ENCODE measurements around the gene PTPRT. TPM values are rescaled to one million over a fixed set of nuclear protein-coding genes. Genes with fewer than 3 reads are reported as not detected.

Gene PTPRT
- total RNA-seq, 1 experiment from 2014 or later, result not detected

- Histone ChIP-seq H3K27me3 (ENCODE audit: control insufficient read depth, insufficient read depth, low read length) (peaks cover 2% of the 10 kb centered on the region; the same call in 1 of the 2 replicates), H3K4me1 (ENCODE audit: control insufficient read depth, insufficient read depth, low read length) (no peaks in the 10 kb centered on the region), H3K36me3 (ENCODE audit: control insufficient read depth, insufficient read depth, low read length) (no peaks in the 10 kb centered on the region), H3K9me3 (ENCODE audit: control insufficient read depth, insufficient read depth, low read depth, low read length) (no peaks in the 10 kb centered on the region), H3K27ac (ENCODE audit: low read length) (no peak overlapping the region), H3K4me3 (ENCODE audit: low read depth in 2 of 2, low read length in 2 of 2) (no peak overlapping the region)
- DNase-seq (ENCODE audit: low read depth, low spot score) (no peak), ATAC-seq (no peak)
- intact Hi-C loops (cut with micrococcal nuclease; ENCODE audit: unreplicated experiment), result no loop called here
- in situ Hi-C loops (cut with HindIII; ENCODE audit: low pct_unique_long_range_greater_than_20kb, low sequenced_read_pairs), result no loop called here
- TF ChIP-seq, protein P1, sequence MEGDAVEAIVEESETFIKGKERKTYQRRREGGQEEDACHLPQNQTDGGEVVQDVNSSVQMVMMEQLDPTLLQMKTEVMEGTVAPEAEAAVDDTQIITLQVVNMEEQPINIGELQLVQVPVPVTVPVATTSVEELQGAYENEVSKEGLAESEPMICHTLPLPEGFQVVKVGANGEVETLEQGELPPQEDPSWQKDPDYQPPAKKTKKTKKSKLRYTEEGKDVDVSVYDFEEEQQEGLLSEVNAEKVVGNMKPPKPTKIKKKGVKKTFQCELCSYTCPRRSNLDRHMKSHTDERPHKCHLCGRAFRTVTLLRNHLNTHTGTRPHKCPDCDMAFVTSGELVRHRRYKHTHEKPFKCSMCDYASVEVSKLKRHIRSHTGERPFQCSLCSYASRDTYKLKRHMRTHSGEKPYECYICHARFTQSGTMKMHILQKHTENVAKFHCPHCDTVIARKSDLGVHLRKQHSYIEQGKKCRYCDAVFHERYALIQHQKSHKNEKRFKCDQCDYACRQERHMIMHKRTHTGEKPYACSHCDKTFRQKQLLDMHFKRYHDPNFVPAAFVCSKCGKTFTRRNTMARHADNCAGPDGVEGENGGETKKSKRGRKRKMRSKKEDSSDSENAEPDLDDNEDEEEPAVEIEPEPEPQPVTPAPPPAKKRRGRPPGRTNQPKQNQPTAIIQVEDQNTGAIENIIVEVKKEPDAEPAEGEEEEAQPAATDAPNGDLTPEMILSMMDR (IDR thresholded peaks at IDR 0.05), result no peak
- TF ChIP-seq POLR2AphosphoS5 (IDR thresholded peaks at IDR 0.05; ENCODE audit: low read depth, low read length) (no peak), SIN3A (IDR thresholded peaks at IDR 0.05; ENCODE audit: borderline replicate concordance, insufficient read depth, low read depth, low read length) (no peak), TCF7L2 (IDR thresholded peaks at IDR 0.05; ENCODE audit: low read depth, low read length) (no peak)
- TF ChIP-seq, protein P2, sequence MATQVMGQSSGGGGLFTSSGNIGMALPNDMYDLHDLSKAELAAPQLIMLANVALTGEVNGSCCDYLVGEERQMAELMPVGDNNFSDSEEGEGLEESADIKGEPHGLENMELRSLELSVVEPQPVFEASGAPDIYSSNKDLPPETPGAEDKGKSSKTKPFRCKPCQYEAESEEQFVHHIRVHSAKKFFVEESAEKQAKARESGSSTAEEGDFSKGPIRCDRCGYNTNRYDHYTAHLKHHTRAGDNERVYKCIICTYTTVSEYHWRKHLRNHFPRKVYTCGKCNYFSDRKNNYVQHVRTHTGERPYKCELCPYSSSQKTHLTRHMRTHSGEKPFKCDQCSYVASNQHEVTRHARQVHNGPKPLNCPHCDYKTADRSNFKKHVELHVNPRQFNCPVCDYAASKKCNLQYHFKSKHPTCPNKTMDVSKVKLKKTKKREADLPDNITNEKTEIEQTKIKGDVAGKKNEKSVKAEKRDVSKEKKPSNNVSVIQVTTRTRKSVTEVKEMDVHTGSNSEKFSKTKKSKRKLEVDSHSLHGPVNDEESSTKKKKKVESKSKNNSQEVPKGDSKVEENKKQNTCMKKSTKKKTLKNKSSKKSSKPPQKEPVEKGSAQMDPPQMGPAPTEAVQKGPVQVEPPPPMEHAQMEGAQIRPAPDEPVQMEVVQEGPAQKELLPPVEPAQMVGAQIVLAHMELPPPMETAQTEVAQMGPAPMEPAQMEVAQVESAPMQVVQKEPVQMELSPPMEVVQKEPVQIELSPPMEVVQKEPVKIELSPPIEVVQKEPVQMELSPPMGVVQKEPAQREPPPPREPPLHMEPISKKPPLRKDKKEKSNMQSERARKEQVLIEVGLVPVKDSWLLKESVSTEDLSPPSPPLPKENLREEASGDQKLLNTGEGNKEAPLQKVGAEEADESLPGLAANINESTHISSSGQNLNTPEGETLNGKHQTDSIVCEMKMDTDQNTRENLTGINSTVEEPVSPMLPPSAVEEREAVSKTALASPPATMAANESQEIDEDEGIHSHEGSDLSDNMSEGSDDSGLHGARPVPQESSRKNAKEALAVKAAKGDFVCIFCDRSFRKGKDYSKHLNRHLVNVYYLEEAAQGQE (IDR thresholded peaks at IDR 0.05; ENCODE audit: insufficient read depth in 1 of 2, low read depth in 2 of 2, low read length in 1 of 2), result no peak
- BruUV-seq (replicated peaks), result no TSS peak
- POLR2A ChIA-PET, result no interaction called here
- CTCF ChIA-PET, result no interaction called here
These were observed 404.7 kb downstream of the PTPRT start for GRCh38 chr20:42785041-42785440.

GRCh38 chr20:42779216-42779615 is 410.5 kb downstream of the PTPRT start:
- H3K4me1 ChIP-seq (ENCODE audit: control insufficient read depth, insufficient read depth, low read length), result no peaks in the 10 kb centered on the region
- POLR2A ChIA-PET, result no interaction called here
- ATAC-seq, result no peak
- intact Hi-C loops (cut with micrococcal nuclease; ENCODE audit: unreplicated experiment) (no loop called here), in situ Hi-C loops (cut with HindIII; ENCODE audit: low pct_unique_long_range_greater_than_20kb, low sequenced_read_pairs) (no loop called here)
- H3K4me3 ChIP-seq (ENCODE audit: low read depth in 2 of 2, low read length in 2 of 2), result no peak overlapping the region
- no peaks in the 10 kb centered on the region for H3K36me3 ChIP-seq (ENCODE audit: control insufficient read depth, insufficient read depth, low read length)
- no peaks in the 10 kb centered on the region for H3K9me3 ChIP-seq (ENCODE audit: control insufficient read depth, insufficient read depth, low read depth, low read length)
- no peak overlapping the region for H3K27ac ChIP-seq (ENCODE audit: low read length)
- H3K27me3 ChIP-seq (ENCODE audit: control insufficient read depth, insufficient read depth, low read length), result no peaks in the 10 kb centered on the region
- TF ChIP-seq TCF7L2 (IDR thresholded peaks at IDR 0.05; ENCODE audit: low read depth, low read length), result no peak
- no peak for TF ChIP-seq SIN3A (IDR thresholded peaks at IDR 0.05; ENCODE audit: borderline replicate concordance, insufficient read depth, low read depth, low read length)
- TF ChIP-seq, protein P2 (IDR thresholded peaks at IDR 0.05; ENCODE audit: insufficient read depth in 1 of 2, low read depth in 2 of 2, low read length in 1 of 2), result no peak
- no peak for TF ChIP-seq POLR2AphosphoS5 (IDR thresholded peaks at IDR 0.05; ENCODE audit: low read depth, low read length)
- TF ChIP-seq, protein P1 (IDR thresholded peaks at IDR 0.05), result no peak
- CTCF ChIA-PET, result no interaction called here
- no TSS peak for BruUV-seq (replicated peaks)
- no peak for DNase-seq (ENCODE audit: low read depth, low spot score)

Measured in Panc1 (cell line).